ENCODE measurements around the gene GOLGA6L10.
A peak's percentile ranks its signal among the peaks of the same experiment; 100 is the strongest.

Gene GOLGA6L10

GRCh38 chr15:82297546-82297945 is 51.7 kb downstream of the GOLGA6L10 start:
- no peak for DNase-seq

GRCh38 chr15:82294061-82294690 is 55.1 kb downstream of the GOLGA6L10 start:
- DNase-seq = peak; percentile 47

GRCh38 chr15:82292271-82292670 is 57.0 kb downstream of the GOLGA6L10 start:
- DNase-seq = no peak
